DMS114 treated with DMSO at 0.1 percent for 48 hours (cell line): ENCODE measurements around the gene MRPL52.
A peak's percentile ranks its signal among the peaks of the same experiment; 100 is the strongest.
"Not testable (repeated sequence)": the region's sequence is repeated elsewhere in the genome, so short reads cannot be mapped to it uniquely, and the experiment has no call there.

Source experiments
- DNase-seq: peaks from one replicate; lab custom pipeline; 2025; ENCODE audit not compliant: unreplicated experiment; lab: John Stamatoyannopoulos, UW

MRPL52 gene

DNA sequence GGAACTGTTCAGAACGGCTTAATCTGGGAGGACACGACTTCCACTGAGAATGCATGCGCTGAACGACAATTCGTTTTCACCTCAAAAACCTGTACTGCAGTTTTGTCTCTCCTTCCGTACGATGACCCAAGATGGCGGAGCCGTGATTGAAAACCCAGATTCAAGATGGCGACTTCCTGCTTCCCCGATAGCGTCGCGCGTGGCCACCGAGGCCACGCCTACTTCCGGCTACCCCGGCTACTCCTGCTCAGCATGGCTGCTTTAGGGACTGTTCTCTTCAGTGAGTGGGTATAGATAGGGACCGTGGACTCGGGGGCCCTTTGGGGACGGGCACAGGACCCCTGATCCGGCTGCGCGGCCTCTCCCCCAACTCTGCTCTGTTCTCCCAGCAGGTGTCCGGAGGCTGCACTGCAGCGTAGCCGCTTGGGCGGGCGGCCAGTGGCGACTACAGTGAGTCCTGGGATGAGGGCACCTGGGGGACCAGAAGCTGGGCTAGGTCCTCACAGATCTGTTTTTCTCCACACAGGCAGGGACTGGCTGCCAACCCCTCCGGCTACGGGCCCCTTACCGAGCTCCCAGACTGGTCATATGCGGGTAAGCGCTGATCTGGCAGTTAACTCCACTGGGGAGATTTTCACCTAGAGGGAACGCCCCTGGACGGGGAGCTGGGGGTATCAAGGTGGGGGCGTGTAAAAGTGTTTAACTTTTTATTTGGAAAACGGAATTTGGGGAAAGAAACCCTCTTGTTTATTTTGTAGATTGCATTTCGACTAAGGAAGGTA is at the start of gene MRPL52:
MRPL52 (plus strand) TSS at position 227 of the 782 bp plus-strand sequence; CDS start at position 253, 26 bp downstream.
- DNase-seq: peak; percentile 86

DNA sequence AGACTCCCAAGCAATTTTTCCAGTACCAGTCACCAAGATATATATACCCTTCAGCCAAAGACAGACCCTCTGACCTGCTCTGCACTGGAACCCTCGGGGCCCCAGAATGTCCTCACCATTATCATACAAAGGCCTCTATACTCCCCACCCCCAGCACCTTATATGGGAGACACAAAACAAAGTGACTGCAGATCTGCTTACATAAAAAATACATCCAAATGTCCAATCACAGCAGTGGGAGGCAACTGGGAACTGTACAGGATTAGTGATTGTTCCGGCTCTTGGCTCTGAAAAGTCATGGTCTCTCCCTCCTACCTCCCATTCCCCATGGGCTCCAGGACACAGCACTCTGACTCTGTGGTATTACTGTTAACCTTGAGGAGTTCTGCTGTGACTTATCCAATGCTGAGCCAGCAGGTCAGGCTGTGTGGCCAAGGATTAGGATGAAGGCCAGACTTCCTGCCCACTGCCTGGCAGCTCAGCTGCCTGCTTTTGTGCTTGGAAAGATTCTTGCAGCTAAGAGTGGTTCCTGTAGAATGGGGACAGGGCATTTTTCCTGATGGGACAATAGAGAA is 49.5 kb upstream of the MRPL52 start:
- no peak for DNase-seq

DNA sequence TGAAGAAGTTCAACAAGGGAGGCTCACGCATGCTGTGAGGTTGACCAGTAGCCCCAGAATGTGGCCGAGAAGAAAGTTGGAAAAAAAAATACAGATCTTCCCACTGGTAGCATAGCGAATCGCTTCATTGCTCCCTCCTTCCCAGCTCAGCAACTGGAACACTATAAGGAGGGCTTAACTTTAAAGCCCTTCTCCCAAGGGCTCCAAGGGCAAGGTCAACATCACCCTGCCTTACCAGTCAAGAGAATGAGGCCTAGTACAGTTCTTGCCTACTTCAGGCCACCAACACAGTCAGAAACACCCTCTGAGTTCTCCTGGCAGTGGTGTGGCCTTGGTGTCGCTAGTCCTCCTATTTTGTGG is 48.8 kb upstream of the MRPL52 start:
- DNase-seq: no peak

DNA sequence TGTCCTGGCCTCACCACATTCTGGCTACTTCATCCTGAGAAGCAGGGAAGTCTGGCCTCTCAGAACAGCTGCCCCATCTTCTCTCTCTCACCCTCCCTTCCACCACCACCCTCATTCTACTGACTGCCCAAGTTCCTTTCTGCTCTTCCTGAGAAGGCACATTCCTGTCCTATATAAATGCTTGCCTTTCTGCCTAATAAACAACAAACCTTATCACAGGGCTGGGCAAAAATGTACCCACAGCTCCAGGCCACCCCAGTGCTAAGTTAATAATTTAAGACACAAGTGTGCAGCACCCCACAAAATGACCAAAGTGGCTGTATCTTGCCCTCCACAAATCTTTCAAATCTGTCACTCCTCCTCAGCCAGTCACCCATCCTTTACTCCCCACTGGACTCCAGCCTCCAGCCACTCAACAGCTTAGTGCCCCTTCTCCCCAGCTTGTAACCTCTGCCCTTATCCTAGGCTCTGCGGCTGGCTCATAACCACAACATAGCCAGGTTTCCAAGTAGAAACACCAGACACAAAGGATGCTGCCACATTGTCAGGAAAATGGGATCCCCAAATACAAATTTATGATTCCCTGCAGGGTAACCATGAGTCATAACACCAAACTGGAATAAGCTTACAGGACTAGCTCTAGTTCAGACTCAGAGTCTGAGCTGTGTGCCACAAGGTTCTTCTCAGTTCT is 48.2 kb upstream of the MRPL52 start:
- DNase-seq: no peak

DNA sequence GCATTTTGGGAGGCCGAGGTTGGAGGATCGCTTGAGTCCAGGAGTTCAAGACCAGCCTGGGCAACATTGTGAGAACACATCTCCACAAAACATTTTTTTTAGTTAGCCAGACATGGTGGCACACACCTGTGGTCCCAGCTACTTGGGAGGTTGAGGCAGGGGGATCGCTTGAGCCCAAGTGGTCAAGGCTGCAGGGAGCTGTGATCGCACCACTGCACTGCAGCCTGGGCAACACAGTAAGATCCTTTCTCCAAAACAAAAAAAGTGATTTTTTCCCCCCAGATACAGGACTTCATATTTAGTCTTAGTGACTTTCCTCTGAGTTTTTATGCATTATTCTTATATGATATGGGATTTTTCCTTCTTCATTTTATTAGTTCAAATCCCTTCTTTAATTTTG is 43.0 kb upstream of the MRPL52 start:
- DNase-seq: no peak

DNA sequence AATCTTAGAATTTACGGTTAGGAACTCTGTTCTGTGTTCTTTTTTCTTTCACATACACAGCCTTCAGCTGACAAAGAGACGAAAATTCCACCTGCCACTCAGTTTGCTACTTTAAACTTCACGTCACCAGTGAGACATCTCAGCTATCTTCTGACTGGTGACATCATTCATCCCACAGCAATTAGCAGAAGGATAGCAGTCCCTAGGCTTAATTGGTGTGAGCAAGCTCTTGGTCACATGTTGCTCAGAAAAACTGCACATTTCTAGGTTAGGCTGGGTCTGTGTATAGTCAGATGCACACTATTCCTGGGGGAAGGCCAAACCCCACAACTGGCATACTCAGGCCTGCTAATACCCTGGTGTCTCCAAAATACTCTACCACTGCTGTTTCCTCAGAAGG is 38.4 kb upstream of the MRPL52 start:
- no peak for DNase-seq

DNA sequence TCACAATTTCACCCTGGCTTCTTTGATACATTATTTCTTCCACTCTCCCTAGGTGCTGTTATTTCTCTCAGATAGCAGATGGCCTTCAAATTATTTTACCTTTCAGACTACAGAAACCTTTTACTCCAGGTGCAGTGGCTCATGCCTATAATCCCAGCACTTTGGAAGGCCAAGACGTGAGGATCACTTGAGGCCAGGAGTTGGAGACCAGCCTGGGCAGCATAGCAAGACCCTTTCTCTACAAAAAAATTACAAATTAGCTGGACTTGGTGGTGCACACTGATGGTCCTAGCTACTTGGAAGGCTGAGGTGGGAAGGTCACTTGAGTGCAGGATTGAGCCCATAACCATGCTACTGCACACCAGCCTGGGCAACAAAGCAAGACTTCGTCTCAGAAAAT is 37.5 kb upstream of the MRPL52 start:
- no peak for DNase-seq

DNA sequence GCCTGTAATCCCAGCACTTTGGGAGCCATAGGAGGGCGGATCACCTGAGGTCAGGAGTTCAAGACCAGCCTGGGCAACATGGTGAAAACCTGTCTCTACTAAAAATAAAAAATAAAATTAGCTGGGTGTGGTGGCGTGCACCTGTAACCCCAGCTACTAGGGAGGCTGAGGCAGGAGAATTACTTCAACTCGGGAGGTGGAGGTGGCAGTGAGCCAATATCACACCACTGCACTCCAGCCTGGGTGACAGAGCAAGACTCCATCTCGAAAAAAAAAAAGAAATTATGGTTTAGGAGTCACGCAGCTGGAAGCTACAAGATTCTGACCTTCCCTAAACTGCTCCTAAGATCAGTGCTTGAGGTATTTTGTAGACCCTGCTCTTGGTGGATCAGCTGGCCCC is 36.1 kb upstream of the MRPL52 start:
- not testable (repeated sequence) for DNase-seq

DNA sequence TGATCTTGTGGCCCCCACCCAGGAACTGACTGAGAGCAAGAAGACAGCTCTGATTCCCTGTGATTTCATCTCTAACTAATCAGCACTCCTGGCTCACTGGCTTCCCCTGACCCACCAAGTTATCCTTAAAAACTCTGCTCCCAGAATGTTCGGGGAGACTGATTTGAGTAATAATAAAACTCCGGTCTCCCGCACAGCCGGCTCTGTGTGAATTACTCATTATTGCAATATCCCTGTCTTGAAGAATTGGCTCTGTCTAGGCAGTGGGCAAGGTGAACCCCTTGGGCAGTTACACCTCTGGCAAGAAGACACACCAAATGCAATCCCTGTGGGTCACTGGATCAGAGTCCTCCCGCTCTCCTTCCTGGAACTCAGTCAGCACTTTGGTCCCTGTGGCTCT is 35.7 kb upstream of the MRPL52 start:
- no peak for DNase-seq

DNA sequence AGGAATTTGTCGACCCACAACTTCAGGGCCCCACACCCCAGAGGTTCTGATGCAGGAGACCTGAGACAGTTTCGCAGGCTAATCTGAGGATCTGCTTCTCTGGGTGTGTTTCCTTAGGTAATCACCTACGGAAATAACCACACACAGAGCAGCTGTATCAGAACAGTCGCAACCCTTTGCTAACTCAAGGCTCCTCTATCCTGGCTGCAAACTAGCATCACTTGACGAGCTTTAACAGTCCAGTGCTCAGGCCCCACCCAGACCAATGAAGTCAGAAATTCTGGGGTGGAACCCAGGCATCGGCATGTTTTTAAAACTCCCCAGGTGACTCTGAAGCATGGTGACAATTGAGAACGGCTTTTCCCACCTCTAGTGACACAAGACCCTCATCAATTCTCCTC is 35.1 kb upstream of the MRPL52 start:
- no peak for DNase-seq

DNA sequence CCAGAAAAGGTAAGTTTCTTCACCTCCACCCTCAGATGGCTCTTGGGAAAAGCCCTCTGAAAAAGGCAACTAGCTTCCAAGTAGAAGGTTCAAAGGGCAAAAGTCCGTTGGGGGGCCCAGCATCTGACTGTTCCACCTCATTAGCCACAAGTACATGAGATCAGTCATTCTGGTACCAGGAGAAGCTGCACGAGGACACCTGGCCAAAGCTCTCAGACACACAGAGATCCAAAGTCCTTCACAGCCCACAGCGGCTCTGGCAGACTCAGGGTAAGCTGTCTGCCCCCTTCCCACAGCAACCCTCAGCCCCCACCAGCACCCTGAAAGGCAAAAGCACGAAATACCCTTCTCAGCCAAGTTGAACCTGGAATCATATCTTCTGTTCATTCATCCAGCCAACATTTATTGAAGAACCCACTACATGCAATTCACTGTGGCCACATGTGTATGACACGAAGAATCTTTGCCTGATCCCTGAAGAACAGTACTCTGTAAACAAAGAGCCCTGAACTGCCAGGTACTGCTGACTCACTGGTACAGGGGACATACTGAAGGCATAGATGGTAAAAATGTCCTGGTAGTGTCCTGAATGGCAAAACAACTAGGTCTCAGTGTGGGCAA is 33.5 kb upstream of the MRPL52 start:
- DNase-seq: no peak

DNA sequence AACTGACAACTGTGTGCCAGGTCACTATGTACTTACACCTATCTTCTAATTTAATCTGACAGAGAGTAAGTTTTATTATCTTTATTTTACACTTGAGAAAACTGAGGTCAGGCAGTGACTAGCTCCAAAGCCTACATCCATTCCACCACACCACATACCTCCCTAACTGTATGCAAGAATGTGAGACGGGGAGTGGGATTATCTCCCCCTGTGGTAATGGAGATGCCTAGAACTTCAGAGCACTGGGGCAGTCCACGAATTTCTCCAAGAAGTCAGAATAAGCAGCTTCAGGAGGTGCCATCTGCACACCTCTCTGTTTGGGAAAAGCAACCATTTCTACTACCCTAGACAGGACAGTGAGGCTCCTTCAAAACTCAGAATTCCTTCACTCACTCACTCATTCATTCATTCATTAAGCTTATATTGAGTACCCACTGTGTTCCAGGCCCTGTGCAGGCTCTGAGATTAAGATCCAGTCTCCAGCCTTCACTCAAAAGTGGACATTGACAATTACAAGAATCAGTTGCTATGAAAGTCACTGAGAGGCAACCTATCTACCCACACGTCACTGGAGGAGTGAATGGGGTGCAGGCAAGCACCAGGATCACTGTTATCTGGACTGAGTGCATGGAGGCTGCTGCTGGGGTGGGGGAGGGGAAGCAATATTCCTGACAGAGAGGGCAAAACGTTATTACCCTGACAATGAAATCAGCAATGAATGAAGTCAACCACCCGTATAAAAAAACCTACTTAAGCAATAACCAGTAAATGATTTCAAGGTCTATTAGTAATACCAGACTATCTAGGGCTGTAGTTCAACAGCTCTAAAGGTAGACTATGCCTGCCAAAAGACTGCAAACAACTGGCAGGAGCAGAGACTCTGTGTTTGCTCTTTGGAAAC is 32.4 kb upstream of the MRPL52 start:
- DNase-seq: no peak

DNA sequence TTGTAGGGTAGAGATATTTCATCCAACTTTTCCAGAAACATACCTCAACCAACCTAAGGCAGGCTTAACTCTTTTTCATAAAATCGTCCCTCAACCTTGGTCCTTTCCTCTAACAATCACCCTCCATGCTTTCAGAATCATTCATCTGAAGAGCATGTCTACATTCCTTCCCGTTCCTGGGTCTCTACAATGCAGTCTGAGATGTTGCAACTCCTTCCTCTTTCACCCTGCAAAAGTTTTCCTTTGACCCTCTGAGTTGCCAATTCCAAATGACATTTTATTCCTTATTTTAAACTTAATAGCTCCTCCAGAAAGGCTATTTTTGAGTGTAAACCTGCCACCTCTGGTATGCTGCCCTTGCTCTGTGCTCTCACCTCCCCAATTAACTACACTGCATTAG is 31.2 kb upstream of the MRPL52 start:
- no peak for DNase-seq

DNA sequence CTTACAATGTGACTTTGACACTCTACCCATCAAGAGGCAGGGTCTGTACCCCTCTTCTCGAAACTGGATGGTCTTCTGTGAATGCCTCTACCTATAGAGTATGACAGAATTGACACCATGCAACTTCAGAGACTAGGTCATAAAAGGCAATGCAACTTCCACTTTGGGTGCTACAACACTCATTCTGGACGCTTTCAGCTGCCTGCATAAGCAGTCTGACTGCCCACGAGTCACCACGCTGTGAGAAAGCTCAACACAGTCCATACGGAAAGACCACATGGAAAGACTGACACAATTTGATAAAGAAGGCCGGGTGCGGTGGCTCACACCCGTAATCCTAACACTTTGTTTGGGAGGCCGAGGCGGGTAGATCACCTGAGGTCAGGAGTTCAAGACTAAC is 29.3 kb upstream of the MRPL52 start:
- DNase-seq: no peak

DNA sequence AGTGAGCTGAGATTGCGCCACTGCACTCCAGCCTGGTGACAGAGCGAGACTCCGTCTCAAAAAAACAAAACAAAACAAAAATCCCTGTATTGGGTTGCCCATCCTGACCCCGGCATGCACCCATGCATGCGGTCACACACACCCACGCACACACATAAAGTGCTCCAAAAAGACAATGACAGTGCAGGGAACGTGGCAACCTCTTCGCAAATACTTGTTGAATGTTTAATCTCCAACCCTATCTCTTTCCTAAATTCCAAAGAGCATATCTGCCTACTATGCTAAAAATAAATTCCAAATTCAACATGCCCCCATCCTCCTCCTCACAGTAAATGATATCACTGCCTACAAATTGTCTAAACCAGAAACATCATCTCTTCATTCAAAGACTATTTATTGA is 28.0 kb upstream of the MRPL52 start:
- DNase-seq: no peak

DNA sequence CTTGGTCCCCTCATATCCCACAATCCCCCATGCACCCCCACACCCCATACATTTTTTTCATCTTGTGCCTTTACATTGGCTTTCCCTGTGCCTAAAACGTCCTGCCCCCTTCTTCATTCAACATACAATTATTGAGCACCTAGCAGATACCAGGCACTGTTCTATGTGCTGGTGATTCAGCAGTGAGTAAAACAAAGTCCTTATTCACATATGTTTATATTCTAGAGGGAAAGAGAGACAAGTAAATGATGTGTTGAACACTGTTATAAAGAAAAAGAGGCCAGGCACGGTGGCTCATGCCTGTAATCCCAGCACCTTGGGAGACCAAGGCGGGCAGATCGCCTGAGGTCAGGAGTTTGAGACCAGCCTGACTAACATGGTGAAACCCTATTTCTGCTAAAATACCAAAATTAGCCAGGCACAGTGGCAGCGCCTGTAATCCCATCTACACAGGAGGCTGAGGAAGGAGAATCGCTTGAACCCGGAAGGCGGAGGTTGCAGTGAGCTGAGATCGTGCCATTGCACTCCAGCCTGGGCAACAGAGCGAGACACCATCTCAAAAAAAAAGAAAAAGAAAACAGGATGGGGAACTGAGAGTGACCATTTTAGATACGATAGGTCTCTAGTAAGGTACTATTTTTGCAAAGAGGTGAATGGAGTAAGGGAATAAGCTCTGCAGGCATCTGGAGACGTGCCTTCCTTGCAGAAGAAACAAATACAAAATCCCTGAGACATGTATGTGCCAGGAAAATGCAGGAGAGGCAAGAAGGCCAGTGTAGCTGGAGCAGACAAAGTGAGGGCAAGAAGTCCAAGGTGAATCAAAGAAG is 26.6 kb upstream of the MRPL52 start:
- DNase-seq: no peak

DNA sequence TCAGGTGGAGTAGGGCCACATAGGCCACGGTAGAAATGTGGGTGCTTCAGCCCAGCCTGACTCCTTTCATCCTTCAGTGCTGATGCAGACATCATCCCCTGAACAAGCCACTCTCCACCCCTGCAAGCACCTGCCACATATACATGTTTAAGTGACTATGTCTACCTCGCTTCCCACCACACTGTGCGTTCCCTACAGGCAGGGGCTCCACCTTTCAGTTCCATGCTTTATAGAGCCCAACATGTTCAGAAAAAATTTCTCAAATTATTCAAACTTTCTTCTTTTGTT is 26.1 kb upstream of the MRPL52 start:
- no peak for DNase-seq

DNA sequence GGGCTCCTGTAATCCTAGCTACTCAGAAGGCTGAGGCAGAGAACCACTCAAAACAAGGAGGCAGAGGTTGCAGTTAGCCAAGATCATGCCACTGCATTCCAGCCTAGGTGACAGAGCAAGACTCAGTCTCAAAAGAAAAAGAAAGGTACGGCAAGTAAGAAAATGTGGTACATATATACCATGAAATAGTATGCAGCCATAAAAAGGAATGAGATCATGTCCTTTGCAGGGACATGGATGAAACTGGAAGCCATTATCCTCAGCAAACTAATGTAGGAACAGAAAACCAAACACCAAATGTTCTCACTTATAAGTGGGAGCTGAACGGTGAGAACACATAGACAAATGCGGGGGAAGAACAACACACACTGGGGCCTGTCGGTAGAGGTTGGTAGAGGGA is 24.5 kb upstream of the MRPL52 start:
- not testable (repeated sequence) for DNase-seq

DNA sequence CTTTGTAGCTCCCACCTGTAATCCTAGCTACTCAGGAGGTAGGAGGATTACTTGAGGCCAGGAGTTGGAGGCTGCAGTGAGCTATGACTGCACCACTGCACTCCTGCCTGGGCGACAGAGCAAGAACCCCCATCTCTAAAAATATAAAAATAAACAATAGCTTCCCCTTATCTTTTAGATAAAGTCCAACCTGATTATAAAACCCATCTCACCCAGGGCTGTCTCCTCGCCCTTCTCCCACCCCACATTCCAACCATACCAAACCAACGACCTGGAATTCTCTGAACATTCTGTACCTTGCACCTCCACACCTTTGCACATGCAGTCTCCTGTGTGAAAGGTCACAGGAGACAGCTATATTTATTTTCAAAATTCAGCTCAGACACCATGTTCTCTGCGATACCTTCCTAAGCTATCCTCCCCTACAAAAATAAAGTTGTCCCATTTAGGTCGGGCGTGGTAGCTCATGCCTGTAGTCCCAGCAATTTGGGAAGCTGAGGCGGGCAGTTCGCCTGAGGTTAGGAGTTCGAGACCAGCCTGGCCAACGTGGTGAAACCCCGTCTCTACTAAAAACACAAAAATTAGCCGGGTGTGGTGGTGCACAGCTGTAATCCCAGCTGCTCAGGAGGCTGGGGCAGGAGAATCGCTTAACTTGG is 22.1 kb upstream of the MRPL52 start:
- no peak for DNase-seq
